ENCODE data around the gene HMG20B. TPM values are rescaled to one million over a fixed set of nuclear protein-coding genes. Genes with fewer than 3 reads are reported as not detected.
"Not testable (repeated sequence)": the region's sequence is repeated elsewhere in the genome, so short reads cannot be mapped to it uniquely, and the experiment has no call there.

The HMG20B gene
- polyA plus RNA-seq, 1 donor (not counting 4 experiments of a cell fraction or from before 2014, with no cell fraction given), result 27.9 TPM

- H2AFZ ChIP-seq (ENCODE audit: control insufficient read depth, low read length), result no peak overlapping the region
- no peaks in the 10 kb centered on the region for H3K4me1 ChIP-seq (ENCODE audit: control insufficient read depth, extremely low read depth, insufficient read depth, low read length)
- FAIRE-seq (no peak), DNase-seq (ENCODE audit: low read depth, low spot score) (no peak)
- H3K79me2 ChIP-seq (ENCODE audit: control insufficient read depth, insufficient read depth, low read length), result peaks cover 14% of the 10 kb centered on the region
- no peak overlapping the region for H3K4me2 ChIP-seq (ENCODE audit: control insufficient read depth, extremely low read depth, insufficient read depth, low read depth, low read length)
- H3K9me3 ChIP-seq (ENCODE audit: control insufficient read depth, low read depth, low read length), result no peaks in the 10 kb centered on the region
- H3K9ac ChIP-seq (ENCODE audit: control insufficient read depth, extremely low read depth, insufficient read depth, low read length), result no peak overlapping the region
- dilution Hi-C loops (cut with MboI; ENCODE audit: extremely low pct_ligation_motif_present, low sequenced_read_pairs), result no loop called here
- TF ChIP-seq EZH2 (IDR thresholded peaks at IDR 0.05; ENCODE audit: low read length), result no peak
- TF ChIP-seq, protein P1, sequence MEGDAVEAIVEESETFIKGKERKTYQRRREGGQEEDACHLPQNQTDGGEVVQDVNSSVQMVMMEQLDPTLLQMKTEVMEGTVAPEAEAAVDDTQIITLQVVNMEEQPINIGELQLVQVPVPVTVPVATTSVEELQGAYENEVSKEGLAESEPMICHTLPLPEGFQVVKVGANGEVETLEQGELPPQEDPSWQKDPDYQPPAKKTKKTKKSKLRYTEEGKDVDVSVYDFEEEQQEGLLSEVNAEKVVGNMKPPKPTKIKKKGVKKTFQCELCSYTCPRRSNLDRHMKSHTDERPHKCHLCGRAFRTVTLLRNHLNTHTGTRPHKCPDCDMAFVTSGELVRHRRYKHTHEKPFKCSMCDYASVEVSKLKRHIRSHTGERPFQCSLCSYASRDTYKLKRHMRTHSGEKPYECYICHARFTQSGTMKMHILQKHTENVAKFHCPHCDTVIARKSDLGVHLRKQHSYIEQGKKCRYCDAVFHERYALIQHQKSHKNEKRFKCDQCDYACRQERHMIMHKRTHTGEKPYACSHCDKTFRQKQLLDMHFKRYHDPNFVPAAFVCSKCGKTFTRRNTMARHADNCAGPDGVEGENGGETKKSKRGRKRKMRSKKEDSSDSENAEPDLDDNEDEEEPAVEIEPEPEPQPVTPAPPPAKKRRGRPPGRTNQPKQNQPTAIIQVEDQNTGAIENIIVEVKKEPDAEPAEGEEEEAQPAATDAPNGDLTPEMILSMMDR (optimal IDR thresholded peaks at IDR 0.05 in 1 of 3, IDR thresholded peaks at IDR 0.05 in 1 of 3, conservative IDR thresholded peaks at IDR 0.05 in 1 of 3; ENCODE audit: extremely low read depth in 1 of 3, insufficient read depth in 2 of 3, low read length in 3 of 3), result no peak
- no peak overlapping the region for H3K27ac ChIP-seq (ENCODE audit: control insufficient read depth, insufficient read depth, low read length)
- no peaks in the 10 kb centered on the region for H3K9me1 ChIP-seq (ENCODE audit: control insufficient read depth, extremely low read depth, insufficient read depth, low read length)
- no peak overlapping the region for H3K4me3 ChIP-seq (ENCODE audit: control insufficient read depth in 2 of 3, extremely low read depth in 1 of 3, insufficient read depth in 2 of 3, low read depth in 1 of 3, low read length in 3 of 3)
- H3K36me3 ChIP-seq (ENCODE audit: control insufficient read depth in 2 of 2, extremely low read depth in 1 of 2, insufficient read depth in 2 of 2, low read length in 2 of 2), result peaks cover 20 to 31% of the 10 kb centered on the region in 2 experiments
- peaks cover 6% of the 10 kb centered on the region for H4K20me1 ChIP-seq (ENCODE audit: control insufficient read depth, extremely low read depth, insufficient read depth, low read length)
- H3K27me3 ChIP-seq (ENCODE audit: control insufficient read depth, extremely low read depth, insufficient read depth, low read length), result no peaks in the 10 kb centered on the region
These were observed 44.7 kb upstream of the HMG20B start for GRCh38 chr19:3528080-3528479.

- TF ChIP-seq, protein P1 (optimal IDR thresholded peaks at IDR 0.05 in 1 of 3, IDR thresholded peaks at IDR 0.05 in 1 of 3, conservative IDR thresholded peaks at IDR 0.05 in 1 of 3; ENCODE audit: extremely low read depth in 1 of 3, insufficient read depth in 2 of 3, low read length in 3 of 3), result no peak
- H3K36me3 ChIP-seq (ENCODE audit: control insufficient read depth in 2 of 2, extremely low read depth in 1 of 2, insufficient read depth in 2 of 2, low read length in 2 of 2), result peaks cover 20 to 33% of the 10 kb centered on the region in 2 experiments
- H3K79me2 ChIP-seq (ENCODE audit: control insufficient read depth, insufficient read depth, low read length), result peaks cover 8% of the 10 kb centered on the region
These were observed 44.1 kb upstream of the HMG20B start for GRCh38 chr19:3528539-3529211.

DNA sequence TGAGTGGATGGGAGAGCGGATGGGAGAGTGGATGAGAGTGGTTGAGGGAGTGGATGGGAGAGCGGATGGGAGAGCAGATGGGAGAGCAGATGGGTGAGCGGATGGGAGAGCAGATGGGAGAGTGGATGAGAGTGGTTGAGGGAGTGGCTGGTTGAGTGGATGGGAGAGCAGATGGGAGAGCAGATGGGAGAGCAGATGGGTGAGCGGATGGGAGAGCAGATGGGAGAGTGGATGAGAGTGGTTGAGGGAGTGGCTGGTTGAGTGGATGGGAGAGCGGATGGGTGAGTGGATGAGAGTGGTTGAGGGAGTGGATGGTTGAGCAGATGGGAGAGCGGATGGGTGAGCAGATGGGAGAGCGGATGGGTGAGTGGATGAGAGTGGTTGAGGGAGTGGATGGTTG is 43.4 kb upstream of the HMG20B start:
- H3K9me3 ChIP-seq (ENCODE audit: control insufficient read depth, low read depth, low read length); H3K27ac ChIP-seq (ENCODE audit: control insufficient read depth, insufficient read depth, low read length); H3K27me3 ChIP-seq (ENCODE audit: control insufficient read depth, extremely low read depth, insufficient read depth, low read length); H3K4me1 ChIP-seq (ENCODE audit: control insufficient read depth, extremely low read depth, insufficient read depth, low read length); H3K4me3 ChIP-seq (ENCODE audit: control insufficient read depth in 2 of 3, extremely low read depth in 1 of 3, insufficient read depth in 2 of 3, low read depth in 1 of 3, low read length in 3 of 3); H3K4me2 ChIP-seq (ENCODE audit: control insufficient read depth, extremely low read depth, insufficient read depth, low read depth, low read length); H3K79me2 ChIP-seq (ENCODE audit: control insufficient read depth, insufficient read depth, low read length); FAIRE-seq; H2AFZ ChIP-seq (ENCODE audit: control insufficient read depth, low read length); H4K20me1 ChIP-seq (ENCODE audit: control insufficient read depth, extremely low read depth, insufficient read depth, low read length); dilution Hi-C loops (cut with MboI; ENCODE audit: extremely low pct_ligation_motif_present, low sequenced_read_pairs); DNase-seq (ENCODE audit: low read depth, low spot score); H3K9me1 ChIP-seq (ENCODE audit: control insufficient read depth, extremely low read depth, insufficient read depth, low read length); H3K9ac ChIP-seq (ENCODE audit: control insufficient read depth, extremely low read depth, insufficient read depth, low read length): not testable (repeated sequence)
- H3K36me3 ChIP-seq (ENCODE audit: control insufficient read depth in 2 of 2, extremely low read depth in 1 of 2, insufficient read depth in 2 of 2, low read length in 2 of 2), result peaks cover 14 to 31% of the 10 kb centered on the region in 2 experiments

More at GRCh38 chr19:3528539-3529211, 44.1 kb upstream of the HMG20B start:
- dilution Hi-C loops (cut with MboI; ENCODE audit: extremely low pct_ligation_motif_present, low sequenced_read_pairs), result no loop called here
- no peak overlapping the region for H3K4me3 ChIP-seq (ENCODE audit: control insufficient read depth in 2 of 3, extremely low read depth in 1 of 3, insufficient read depth in 2 of 3, low read depth in 1 of 3, low read length in 3 of 3)
- peaks cover 5% of the 10 kb centered on the region for H4K20me1 ChIP-seq (ENCODE audit: control insufficient read depth, extremely low read depth, insufficient read depth, low read length)
- H3K4me1 ChIP-seq (ENCODE audit: control insufficient read depth, extremely low read depth, insufficient read depth, low read length), result no peaks in the 10 kb centered on the region
- no peak overlapping the region for H3K27ac ChIP-seq (ENCODE audit: control insufficient read depth, insufficient read depth, low read length)
- H3K27me3 ChIP-seq (ENCODE audit: control insufficient read depth, extremely low read depth, insufficient read depth, low read length), result no peaks in the 10 kb centered on the region
- no peak for FAIRE-seq
- H3K4me2 ChIP-seq (ENCODE audit: control insufficient read depth, extremely low read depth, insufficient read depth, low read depth, low read length), result no peak overlapping the region
- no peaks in the 10 kb centered on the region for H3K9me3 ChIP-seq (ENCODE audit: control insufficient read depth, low read depth, low read length)
- H2AFZ ChIP-seq (ENCODE audit: control insufficient read depth, low read length), result no peak overlapping the region
- no peak overlapping the region for H3K9ac ChIP-seq (ENCODE audit: control insufficient read depth, extremely low read depth, insufficient read depth, low read length)
- DNase-seq (ENCODE audit: low read depth, low spot score), result no peak
- no peaks in the 10 kb centered on the region for H3K9me1 ChIP-seq (ENCODE audit: control insufficient read depth, extremely low read depth, insufficient read depth, low read length)

Measured in keratinocyte (primary cell).